H1 (cell line): ENCODE results near the gene DYNC1H1. TPM values are rescaled to one million over a fixed set of nuclear protein-coding genes. Genes with fewer than 3 reads are reported as not detected.

Experiments used
- CTCF ChIA-PET: fragments of 300-600 bp; sonication (Branson Sonifier 250); formaldehyde crosslinking; loops from one replicate; lab custom pipeline; 2021; ENCODE audit not compliant: partially characterized antibody; lab: Charles Lee
- POLR2A ChIA-PET: fragments of 300-600 bp; sonication (Branson Sonifier 250); formaldehyde crosslinking; loops from one replicate; lab custom pipeline; 2021; ENCODE audit warnings: inconsistent platforms; ENCODE audit not compliant: partially characterized antibody; lab: Charles Lee
- DNase-seq, 2 experiments: peaks; one replicate each; pipeline versions ENCODE4 v3.0.0 to v3.0.0-alpha.2; 2010 to 2022; ENCODE audit warnings: low spot score in 2 of 2, low read depth in 1 of 2, mixed read lengths in 1 of 2
- FAIRE-seq: peaks from 2 replicates; lab custom pipeline; 2011; peaks lifted over from hg19 to GRCh38; lab: Jason Lieb, UNC
- H2AFZ ChIP-seq: 2 replicates; pipeline ENCODE4 v1.8.1; 2012; ENCODE audit warnings: low read length, inconsistent platforms
- H2AK5ac ChIP-seq: 2 replicates; pipeline ENCODE4 v1.6.1; 2013; ENCODE audit warnings: low read depth, low read length
- H2BK120ac ChIP-seq: replicated peaks from 2 replicates; pipeline ENCODE3; 2013; ENCODE audit warnings: low read depth, low read length, inconsistent platforms
- H2BK12ac ChIP-seq: 2 replicates; pipeline ENCODE4 v1.6.1; 2013; ENCODE audit warnings: low read depth, low read length
- H2BK15ac ChIP-seq: 2 replicates; pipeline ENCODE4 v1.6.1; 2013; ENCODE audit warnings: low read length
- H2BK20ac ChIP-seq: 2 replicates; pipeline ENCODE4 v1.6.1; 2013; ENCODE audit warnings: low read length
- H2BK5ac ChIP-seq: 2 replicates; pipeline ENCODE4 v1.6.1; 2013; ENCODE audit warnings: low read depth, low read length
- H3K14ac ChIP-seq: 2 replicates; pipeline ENCODE4 v1.6.1; 2013; ENCODE audit warnings: inconsistent platforms; ENCODE audit not compliant: insufficient read length
- H3K18ac ChIP-seq: 2 replicates; pipeline ENCODE4 v1.6.1; 2013; ENCODE audit warnings: low read length; ENCODE audit errors: extremely low read depth
- H3K23ac ChIP-seq: 2 replicates; pipeline ENCODE4 v1.6.1; 2013; ENCODE audit warnings: inconsistent platforms; ENCODE audit not compliant: insufficient read length
- H3K23me2 ChIP-seq: 2 replicates; pipeline ENCODE4 v1.6.1; 2013; ENCODE audit warnings: low read depth, low read length
- H3K27ac ChIP-seq: 2 replicates; pipeline ENCODE4 v1.6.1; 2011; ENCODE audit warnings: low read depth, low read length, inconsistent platforms
- H3K27me3 ChIP-seq, 4 experiments: replicated peaks in 1 of 4; 1 replicate in 1 of 4; 2 replicates in 3 of 4; pipeline versions ENCODE4 v1.6.1 to v1.8.1; 2011 to 2013; ENCODE audit warnings: low read length in 3 of 4, mild to moderate bottlenecking in 3 of 4, inconsistent platforms in 2 of 4, mixed read lengths in 2 of 4, moderate library complexity in 1 of 4; ENCODE audit not compliant: control insufficient read depth in 3 of 4, insufficient read depth in 3 of 4; ENCODE audit errors: extremely low read depth in 1 of 4
- H3K36me3 ChIP-seq, 4 experiments: 2 replicates each; pipeline versions ENCODE4 v1.6.1 to v1.8.1; 2011 to 2013; ENCODE audit warnings: mild to moderate bottlenecking in 4 of 4, low read length in 3 of 4, moderate library complexity in 2 of 4, control low read depth in 1 of 4, inconsistent platforms in 1 of 4; ENCODE audit not compliant: insufficient read depth in 4 of 4, control insufficient read depth in 2 of 4
- H3K4ac ChIP-seq: replicated peaks from 2 replicates; pipeline ENCODE3; 2013; ENCODE audit warnings: low read length, low read depth, mixed read lengths, inconsistent platforms; ENCODE audit not compliant: insufficient read length
- H3K4me1 ChIP-seq, 4 experiments: replicated peaks in 1 of 4; 1 replicate in 1 of 4; 2 replicates in 3 of 4; pipeline versions ENCODE4 v1.6.1 to v1.8.1; 2011 to 2013; ENCODE audit warnings: low read length in 3 of 4, inconsistent platforms in 2 of 4, mixed read lengths in 1 of 4; ENCODE audit not compliant: insufficient read depth in 4 of 4, control insufficient read depth in 3 of 4
- H3K4me2 ChIP-seq, 2 experiments: 2 replicates each; pipeline versions ENCODE4 v1.6.1 to v1.8.1; 2011 to 2013; ENCODE audit warnings: low read depth in 2 of 2, low read length in 2 of 2, control low read depth in 1 of 2, inconsistent platforms in 1 of 2, mild to moderate bottlenecking in 1 of 2; ENCODE audit not compliant: insufficient read depth in 1 of 2
- H3K4me3 ChIP-seq, 4 experiments: fragments of 200-600, 300-600 bp in 1 of 4; sonication (generic), shearing (Covaris generic), sonication (Bioruptor Twin) in 1 of 4; 2 replicates each; pipeline versions ENCODE4 v1.5.1 to v1.8.1; 2011 to 2016; ENCODE audit warnings: low read length in 4 of 4, low read depth in 3 of 4, control low read depth in 2 of 4, inconsistent platforms in 2 of 4, mild to moderate bottlenecking in 2 of 4, mixed read lengths in 1 of 4, moderate library complexity in 1 of 4; ENCODE audit not compliant: insufficient read depth in 2 of 4; ENCODE audit errors: extremely low read depth in 1 of 4
- H3K56ac ChIP-seq: replicated peaks from 2 replicates; pipeline ENCODE3; 2013; ENCODE audit warnings: low read depth, mild to moderate bottlenecking, mixed read lengths, low read length, inconsistent platforms; ENCODE audit not compliant: insufficient read length
- H3K79me1 ChIP-seq: 2 replicates; pipeline ENCODE4 v1.6.1; 2013; ENCODE audit warnings: low read depth, low read length, control low read depth
- H3K79me2 ChIP-seq, 2 experiments: 2 replicates each; pipeline versions ENCODE4 v1.6.1 to v1.8.1; 2012 to 2013; ENCODE audit warnings: low read length in 2 of 2, mild to moderate bottlenecking in 2 of 2, inconsistent platforms in 1 of 2; ENCODE audit not compliant: insufficient read depth in 2 of 2, control insufficient read depth in 1 of 2
- H3K9ac ChIP-seq, 4 experiments: replicated peaks in 1 of 4; 1 replicate in 1 of 4; 2 replicates in 3 of 4; pipeline versions ENCODE4 v1.6.1 to v1.8.1; 2011 to 2013; ENCODE audit warnings: low read depth in 3 of 4, low read length in 3 of 4, control low read depth in 2 of 4, mild to moderate bottlenecking in 2 of 4, moderate library complexity in 2 of 4, inconsistent platforms in 1 of 4; ENCODE audit errors: extremely low read depth in 1 of 4
- H3K9me3 ChIP-seq, 2 experiments: 2 replicates each; pipeline versions ENCODE4 v1.6.1 to v1.8.1; 2012 to 2013; ENCODE audit warnings: mild to moderate bottlenecking in 2 of 2, moderate library complexity in 2 of 2, control low read depth in 1 of 2, inconsistent platforms in 1 of 2, low read depth in 1 of 2, low read length in 1 of 2, mixed read lengths in 1 of 2; ENCODE audit not compliant: insufficient read depth in 2 of 2
- H4K20me1 ChIP-seq, 2 experiments: replicated peaks in 1 of 2; 2 replicates each; pipeline versions ENCODE3 to v1.8.1; 2011 to 2013; ENCODE audit warnings: inconsistent platforms in 2 of 2, low read length in 2 of 2, mild to moderate bottlenecking in 1 of 2; ENCODE audit not compliant: insufficient read depth in 2 of 2, control insufficient read depth in 1 of 2
- H4K5ac ChIP-seq: 2 replicates; pipeline ENCODE4 v1.6.1; 2013; ENCODE audit warnings: low read length, low read depth, mixed read lengths, inconsistent platforms; ENCODE audit not compliant: insufficient read length
- H4K8ac ChIP-seq: 2 replicates; pipeline ENCODE4 v1.8.0; 2013; ENCODE audit warnings: mild to moderate bottlenecking, moderate library complexity, low read length, inconsistent platforms; ENCODE audit not compliant: insufficient read depth; ENCODE audit errors: extremely low read depth
- H4K91ac ChIP-seq: replicated peaks from 2 replicates; pipeline ENCODE3; 2013; ENCODE audit warnings: low read length, mixed read lengths, inconsistent platforms; ENCODE audit not compliant: insufficient read length
- CHD1 ChIP-seq: IDR thresholded peaks from 2 replicates; pipeline ENCODE4 v1.6.1; 2012; ENCODE audit warnings: low read depth, low read length, improper control_type of control experiment
- CREB1 ChIP-seq: IDR thresholded peaks from 2 replicates; pipeline ENCODE4 v1.6.1; 2012; ENCODE audit warnings: inconsistent platforms
- CTBP2 ChIP-seq: IDR thresholded peaks from 2 replicates; pipeline ENCODE4 v1.7.0; 2011; ENCODE audit warnings: borderline replicate concordance, mild to moderate bottlenecking, moderate library complexity, mixed read lengths, low read length; ENCODE audit not compliant: insufficient read depth, insufficient read length
- EGR1 ChIP-seq: IDR thresholded peaks from 2 replicates; pipeline ENCODE4 v1.6.1; 2011; ENCODE audit warnings: low read depth, low read length, borderline replicate concordance
- EZH2 ChIP-seq: fragments of 200-600 bp; sonication (generic); IDR thresholded peaks from 2 replicates; pipeline ENCODE4 v1.7.1; 2012; ENCODE audit warnings: low read depth, mild to moderate bottlenecking, moderate library complexity, low read length, inconsistent platforms; ENCODE audit not compliant: severe bottlenecking
- JUN ChIP-seq: IDR thresholded peaks from 2 replicates; pipeline ENCODE4 v1.6.1; 2011; ENCODE audit warnings: low read depth, mild to moderate bottlenecking, improper control_type of control experiment, low read length
- NANOG ChIP-seq: IDR thresholded peaks from 2 replicates; pipeline ENCODE4 v1.6.1; 2011; ENCODE audit warnings: low read length, low read depth, mild to moderate bottlenecking, inconsistent platforms; ENCODE audit not compliant: insufficient read depth, poor library complexity, severe bottlenecking
- SAP30 ChIP-seq: fragments of 300-600 bp; sonication (generic); IDR thresholded peaks from 2 replicates; pipeline ENCODE4 v1.7.1; 2012; ENCODE audit warnings: low read length, moderate library complexity, mild to moderate bottlenecking, inconsistent platforms; ENCODE audit not compliant: insufficient read depth, insufficient replicate concordance
- SIRT6 ChIP-seq: IDR thresholded peaks from one replicate; pipeline ENCODE4 v1.7.1; 2012; ENCODE audit warnings: low read length, inconsistent platforms
- TAF1 ChIP-seq: IDR thresholded peaks from 2 replicates; pipeline ENCODE4 v1.6.1; 2011; ENCODE audit warnings: mild to moderate bottlenecking, low read depth, low read length
- WGBS, 2 experiments: shearing (Covaris generic) in 1 of 2; methylation state at CpG; one replicate each; pipeline versions ENCODE4 v1.1.6 to v1.1.7; 2013 to 2015; ENCODE audit warnings: low lambda C conversion rate in 2 of 2, mixed read lengths in 2 of 2, inconsistent platforms in 1 of 2, low coverage in 1 of 2, missing lambda C conversion rate in 1 of 2; ENCODE audit not compliant: insufficient replicate concordance in 2 of 2, insufficient coverage in 1 of 2, insufficient read length in 1 of 2; ENCODE audit errors: extremely low coverage in 1 of 2, missing lambda C conversion rate in 1 of 2; 5-methylcytosine and 5-hydroxymethylcytosine counted together
- polyA plus RNA-seq, 7 experiments: library from polyadenylated mRNA; depleted of rRNA in 3 of 7; stranded (reverse) in 5 of 7; unstranded in 2 of 7; fragments of >200 nt in 5 of 7; fragments of 200-250 nt in 2 of 7; gene quantifications; 1 replicate in 5 of 7; 2 replicates in 1 of 7; 4 replicates in 1 of 7; pipeline versions ENCODE4 v1.2.1 to v1.2.3, GENCODE V29; 2011 to 2013; ENCODE audit warnings: missing spikeins in 2 of 7, mixed read lengths in 2 of 7
- total RNA-seq: library from RNA; stranded (reverse); fragmentation: NEBNext Ultra II Directional; extraction: Animal tissue kit (Norgen Biotek cat#: 25700); gene quantifications from 2 replicates; pipeline ENCODE4 v1.2.1, GENCODE V29; 2021
- TF ChIP-seq, protein P1 (sequence below): IDR thresholded peaks from 2 replicates; pipeline ENCODE4 v1.6.1; 2012; ENCODE audit warnings: inconsistent platforms
- TF ChIP-seq, protein P2 (sequence below): IDR thresholded peaks from 2 replicates; pipeline ENCODE4 v1.6.1; 2012; ENCODE audit warnings: inconsistent platforms

Gene DYNC1H1
- total and polyA plus RNA-seq, 2 of the 8 experiments (the other 6 are each of a cell fraction or from before 2014, with no cell fraction given) = 238 to 387 TPM

DNA sequence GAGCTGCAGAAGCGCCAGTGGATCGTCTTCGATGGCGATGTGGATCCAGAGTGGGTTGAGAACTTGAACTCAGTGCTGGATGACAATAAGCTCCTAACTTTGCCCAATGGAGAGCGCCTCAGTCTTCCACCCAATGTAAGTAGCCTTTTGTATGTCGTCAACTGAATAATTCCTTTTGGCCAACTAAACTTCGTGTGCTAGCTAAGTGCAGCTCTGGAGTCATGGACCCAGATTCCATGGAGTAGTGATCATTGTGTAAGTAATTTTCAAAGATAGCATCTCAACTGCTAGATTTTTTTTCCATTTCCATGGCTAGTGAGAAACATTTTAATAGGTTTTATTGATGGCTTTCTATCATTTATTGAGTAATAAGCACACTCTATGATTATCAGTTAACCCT is 48.0 kb downstream of the DYNC1H1 start:
- ChIA-PET POLR2A (no interaction called here), CTCF (interaction anchor here (1.2 kb wide), 1 partner anchor 11 kb away, joined by 6 read pairs; no protein-coding TSS in a partner anchor)
- no peak for DNase-seq
- Histone ChIP-seq H3K27ac (no peak overlapping the region), H3K4ac (no peak overlapping the region), H3K79me2 (no peaks in the 10 kb centered on the region), H4K5ac (no peak overlapping the region), H2BK12ac (no peak overlapping the region), H3K18ac (no peak overlapping the region), H2BK20ac (no peak overlapping the region), H4K91ac (no peak overlapping the region), H2AFZ (no peak overlapping the region), H2BK120ac (no peak overlapping the region), H3K4me1 (no peaks in the 10 kb centered on the region), H2AK5ac (no peak overlapping the region), H4K20me1 (peaks cover 3 to 10% of the 10 kb centered on the region in 2 experiments), H3K23me2 (no peaks in the 10 kb centered on the region), H3K9ac (no peak overlapping the region), H3K9me3 (no peaks in the 10 kb centered on the region), H2BK15ac (no peak overlapping the region), H3K56ac (no peak overlapping the region), H4K8ac (no peak overlapping the region), H3K27me3 (no peaks in the 10 kb centered on the region), H2BK5ac (no peak overlapping the region), H3K79me1 (no peaks in the 10 kb centered on the region), H3K23ac (no peak overlapping the region), H3K4me3 (no peak overlapping the region), H3K14ac (no peak overlapping the region), H3K36me3 (peaks cover 68 to 99% (median 94%) of the 10 kb centered on the region in 4 experiments), H3K4me2 (no peak overlapping the region)
- WGBS, 2 experiments = 98% methylated on average over 7 of the region's 7 CpGs; no CpG with 5 or more reads in 1 of the 2 experiments
- FAIRE-seq = no peak
- TF ChIP-seq TAF1 = no peak
- TF ChIP-seq CTBP2 = no peak
- no peak for TF ChIP-seq CHD1
- TF ChIP-seq SIRT6 = no peak
- TF ChIP-seq JUN = no peak
- TF ChIP-seq NANOG = no peak
- TF ChIP-seq SAP30 = no peak
- TF ChIP-seq, protein P1, sequence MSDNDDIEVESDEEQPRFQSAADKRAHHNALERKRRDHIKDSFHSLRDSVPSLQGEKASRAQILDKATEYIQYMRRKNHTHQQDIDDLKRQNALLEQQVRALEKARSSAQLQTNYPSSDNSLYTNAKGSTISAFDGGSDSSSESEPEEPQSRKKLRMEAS = no peak
- TF ChIP-seq, protein P2, sequence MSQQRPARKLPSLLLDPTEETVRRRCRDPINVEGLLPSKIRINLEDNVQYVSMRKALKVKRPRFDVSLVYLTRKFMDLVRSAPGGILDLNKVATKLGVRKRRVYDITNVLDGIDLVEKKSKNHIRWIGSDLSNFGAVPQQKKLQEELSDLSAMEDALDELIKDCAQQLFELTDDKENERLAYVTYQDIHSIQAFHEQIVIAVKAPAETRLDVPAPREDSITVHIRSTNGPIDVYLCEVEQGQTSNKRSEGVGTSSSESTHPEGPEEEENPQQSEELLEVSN = no peak
- TF ChIP-seq CREB1 = no peak
- TF ChIP-seq EGR1 = no peak
- TF ChIP-seq EZH2 = no peak
